Activated T-cell treated with anti-CD3 and anti-CD28 coated beads for 48 hours (primary cell): ENCODE data around the gene P2RX1.
"Not testable (repeated sequence)": the region's sequence is repeated elsewhere in the genome, so short reads cannot be mapped to it uniquely, and the experiment has no call there.

ENCODE experiments used
- DNase-seq: peaks from one replicate; pipeline ENCODE4 v3.0.0-alpha.2; 2020; ENCODE audit warnings: low read depth

Gene P2RX1

GRCh38 chr17:3857261-3858105 is 58.8 kb downstream of the P2RX1 start:
- no peak for DNase-seq

DNA sequence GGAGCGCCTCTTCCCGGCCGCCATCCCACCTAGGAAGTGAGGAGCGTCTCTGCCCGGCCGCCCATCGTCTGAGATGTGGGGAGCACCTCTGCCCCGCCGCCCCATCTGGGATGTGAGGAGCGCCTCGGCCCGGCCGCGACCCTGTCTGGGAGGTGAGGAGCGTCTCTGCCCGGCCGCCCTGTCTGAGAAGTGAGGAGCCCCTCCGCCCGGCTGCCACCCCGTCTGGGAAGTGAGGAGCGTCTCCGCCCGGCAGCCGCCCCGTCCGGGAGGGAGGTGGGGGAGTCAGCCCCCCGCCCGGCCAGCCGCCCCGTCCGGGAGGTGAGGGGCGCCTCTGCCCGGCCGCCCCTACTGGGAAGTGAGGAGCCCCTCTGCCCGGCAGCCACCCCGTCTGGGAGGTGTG is 62.1 kb downstream of the P2RX1 start:
- DNase-seq = not testable (repeated sequence)

- DNase-seq = no peak
Observed at GRCh38 chr17:3852561-3852960, 63.7 kb downstream of the P2RX1 start.

GRCh38 chr17:3851461-3852100 is 64.7 kb downstream of the P2RX1 start:
- DNase-seq = no peak

DNA sequence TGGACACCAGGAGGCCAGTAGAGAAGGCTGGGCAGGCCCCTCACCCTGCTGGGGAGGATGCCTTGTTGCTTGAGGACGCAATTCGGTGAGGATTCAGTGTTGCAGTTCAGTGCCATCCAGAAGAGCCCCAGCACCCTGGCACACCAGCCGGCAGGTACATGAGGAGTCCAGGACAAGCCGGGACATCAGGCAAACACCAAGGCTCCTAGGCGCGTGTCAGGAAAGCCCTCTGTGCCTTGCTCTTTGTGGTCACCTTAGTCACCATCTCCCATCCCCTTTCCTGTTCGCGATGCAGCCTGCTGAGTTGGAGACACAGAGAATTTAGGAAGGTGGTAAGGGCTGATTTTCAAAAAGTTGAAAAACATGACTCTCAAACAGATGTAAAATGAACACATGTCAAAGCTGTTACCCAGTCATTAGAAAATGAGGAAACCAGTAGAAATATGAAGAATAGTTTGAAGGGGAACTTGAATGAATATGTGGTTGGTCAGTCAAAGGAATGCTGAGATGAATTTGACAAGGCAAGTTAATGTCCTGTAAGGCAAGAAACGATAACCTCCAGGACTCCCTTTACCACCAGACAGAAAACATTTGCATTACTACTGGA is 67.9 kb downstream of the P2RX1 start:
- DNase-seq = no peak

- DNase-seq = no peak
Observed at GRCh38 chr17:3847165-3847670, 69.0 kb downstream of the P2RX1 start.
